Panc1 (cell line): ENCODE results near the gene CEP192. TPM values are rescaled to one million over a fixed set of nuclear protein-coding genes. Genes with fewer than 3 reads are reported as not detected.

ENCODE experiments used
- ATAC-seq: fragments of 200-7000 bp; cut with Tn5 transposase; 2 replicates; pipeline ENCODE4 v1.9.1; 2020; ENCODE audit warnings: mild to moderate bottlenecking, moderate library complexity
- BruUV-seq: library from RNA; stranded (reverse); fragments of 400-500 nt; replicated peaks from 2 replicates; lab custom pipeline; 2021; lab: Mats Ljungman, UMichigan
- CTCF ChIA-PET: fragments of 300-600 bp; sonication (Branson Sonifier 250); formaldehyde crosslinking; loops from one replicate; lab custom pipeline; 2022; ENCODE audit warnings: antibody characterized with exemption; lab: Charles Lee
- POLR2A ChIA-PET: fragments of 300-600 bp; sonication (Branson Sonifier 250); formaldehyde crosslinking; loops from one replicate; lab custom pipeline; 2022; ENCODE audit warnings: antibody characterized with exemption; lab: Charles Lee
- DNase-seq: peaks from one replicate; pipeline ENCODE4 v3.0.0-alpha.2; 2010; ENCODE audit warnings: low read depth, low spot score
- H3K27ac ChIP-seq: 2 replicates; pipeline ENCODE4 v1.5.1; 2011; ENCODE audit warnings: mild to moderate bottlenecking, low read length, inconsistent platforms
- H3K27me3 ChIP-seq: fragments of 200-500 bp; sonication (Bioruptor generic); 2 replicates; pipeline ENCODE4 v1.6.0; 2014; ENCODE audit warnings: low read length, inconsistent platforms; ENCODE audit not compliant: control insufficient read depth, insufficient read depth
- H3K36me3 ChIP-seq: fragments of 200-500 bp; sonication (Bioruptor generic); 2 replicates; pipeline ENCODE4 v1.5.1; 2014; ENCODE audit warnings: inconsistent platforms, mild to moderate bottlenecking, low read length, moderate library complexity; ENCODE audit not compliant: control insufficient read depth, insufficient read depth
- H3K4me1 ChIP-seq: 2 replicates; pipeline ENCODE4 v1.5.1; 2011; ENCODE audit warnings: inconsistent platforms, mild to moderate bottlenecking, low read length, moderate library complexity; ENCODE audit not compliant: control insufficient read depth, insufficient read depth
- H3K4me3 ChIP-seq, 2 experiments: 2 replicates each; pipeline ENCODE4 v1.5.1; 2011 to 2012; ENCODE audit warnings: low read depth in 2 of 2, low read length in 2 of 2, mild to moderate bottlenecking in 2 of 2, inconsistent platforms in 1 of 2, moderate library complexity in 1 of 2
- H3K9me3 ChIP-seq: fragments of 200-500 bp; sonication (Bioruptor generic); 2 replicates; pipeline ENCODE4 v1.5.1; 2014; ENCODE audit warnings: low read depth, mild to moderate bottlenecking, inconsistent platforms, low read length, moderate library complexity; ENCODE audit not compliant: control insufficient read depth, insufficient read depth
- POLR2AphosphoS5 ChIP-seq: IDR thresholded peaks from 2 replicates; pipeline ENCODE4 v1.6.1; 2012; ENCODE audit warnings: mild to moderate bottlenecking, low read depth, low read length, moderate library complexity
- SIN3A ChIP-seq: IDR thresholded peaks from 2 replicates; pipeline ENCODE4 v1.6.1; 2012; ENCODE audit warnings: low read depth, mild to moderate bottlenecking, low read length, moderate library complexity, borderline replicate concordance; ENCODE audit not compliant: insufficient read depth
- TCF7L2 ChIP-seq: IDR thresholded peaks from 2 replicates; pipeline ENCODE4 v1.6.1; 2011; ENCODE audit warnings: mild to moderate bottlenecking, low read depth, low read length, inconsistent platforms
- in situ Hi-C: cut with HindIII; loops from 2 replicates; pipeline ENCODE4 v1.10.0; 2016; ENCODE audit warnings: low sequenced_read_pairs, low pct_unique_long_range_greater_than_20kb
- intact Hi-C: fragments of 100-400 bp; cut with micrococcal nuclease; formaldehyde crosslinking; loops from one replicate; pipeline ENCODE4 v1.10.0; 2022; ENCODE audit not compliant: unreplicated experiment
- total RNA-seq: library from RNA; stranded (reverse); gene quantifications from one replicate; pipeline ENCODE4 v1.2.1, GENCODE V29; 2021; ENCODE audit not compliant: unreplicated experiment
- TF ChIP-seq, protein P1 (sequence below), 2 experiments: IDR thresholded peaks; 2 replicates each; pipeline ENCODE4 v1.6.1; 2011 to 2012; ENCODE audit warnings: low read depth in 2 of 2, control low read depth in 1 of 2, low read length in 1 of 2, mild to moderate bottlenecking in 1 of 2, moderate library complexity in 1 of 2; ENCODE audit not compliant: insufficient read depth in 1 of 2
- TF ChIP-seq, protein P2 (sequence below): fragments of 450-650 bp; IDR thresholded peaks from 2 replicates; pipeline ENCODE4 v1.5.1; 2017; ENCODE audit warnings: mild to moderate bottlenecking

CEP192 gene
- total RNA-seq, 1 experiment from 2014 or later = 27.2 TPM

- Histone ChIP-seq H3K9me3 (no peaks in the 10 kb centered on the region), H3K27ac (no peak overlapping the region), H3K4me1 (no peaks in the 10 kb centered on the region), H3K27me3 (no peaks in the 10 kb centered on the region), H3K4me3 (no peak overlapping the region), H3K36me3 (peaks cover 14% of the 10 kb centered on the region)
- DNase-seq = no peak
- TF ChIP-seq SIN3A (no peak), POLR2AphosphoS5 (no peak), TCF7L2 (no peak)
- TF ChIP-seq, protein P1, sequence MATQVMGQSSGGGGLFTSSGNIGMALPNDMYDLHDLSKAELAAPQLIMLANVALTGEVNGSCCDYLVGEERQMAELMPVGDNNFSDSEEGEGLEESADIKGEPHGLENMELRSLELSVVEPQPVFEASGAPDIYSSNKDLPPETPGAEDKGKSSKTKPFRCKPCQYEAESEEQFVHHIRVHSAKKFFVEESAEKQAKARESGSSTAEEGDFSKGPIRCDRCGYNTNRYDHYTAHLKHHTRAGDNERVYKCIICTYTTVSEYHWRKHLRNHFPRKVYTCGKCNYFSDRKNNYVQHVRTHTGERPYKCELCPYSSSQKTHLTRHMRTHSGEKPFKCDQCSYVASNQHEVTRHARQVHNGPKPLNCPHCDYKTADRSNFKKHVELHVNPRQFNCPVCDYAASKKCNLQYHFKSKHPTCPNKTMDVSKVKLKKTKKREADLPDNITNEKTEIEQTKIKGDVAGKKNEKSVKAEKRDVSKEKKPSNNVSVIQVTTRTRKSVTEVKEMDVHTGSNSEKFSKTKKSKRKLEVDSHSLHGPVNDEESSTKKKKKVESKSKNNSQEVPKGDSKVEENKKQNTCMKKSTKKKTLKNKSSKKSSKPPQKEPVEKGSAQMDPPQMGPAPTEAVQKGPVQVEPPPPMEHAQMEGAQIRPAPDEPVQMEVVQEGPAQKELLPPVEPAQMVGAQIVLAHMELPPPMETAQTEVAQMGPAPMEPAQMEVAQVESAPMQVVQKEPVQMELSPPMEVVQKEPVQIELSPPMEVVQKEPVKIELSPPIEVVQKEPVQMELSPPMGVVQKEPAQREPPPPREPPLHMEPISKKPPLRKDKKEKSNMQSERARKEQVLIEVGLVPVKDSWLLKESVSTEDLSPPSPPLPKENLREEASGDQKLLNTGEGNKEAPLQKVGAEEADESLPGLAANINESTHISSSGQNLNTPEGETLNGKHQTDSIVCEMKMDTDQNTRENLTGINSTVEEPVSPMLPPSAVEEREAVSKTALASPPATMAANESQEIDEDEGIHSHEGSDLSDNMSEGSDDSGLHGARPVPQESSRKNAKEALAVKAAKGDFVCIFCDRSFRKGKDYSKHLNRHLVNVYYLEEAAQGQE (IDR thresholded peaks at IDR 0.05; ENCODE audit: insufficient read depth in 1 of 2, low read depth in 2 of 2, low read length in 1 of 2) = no peak
- TF ChIP-seq, protein P2, sequence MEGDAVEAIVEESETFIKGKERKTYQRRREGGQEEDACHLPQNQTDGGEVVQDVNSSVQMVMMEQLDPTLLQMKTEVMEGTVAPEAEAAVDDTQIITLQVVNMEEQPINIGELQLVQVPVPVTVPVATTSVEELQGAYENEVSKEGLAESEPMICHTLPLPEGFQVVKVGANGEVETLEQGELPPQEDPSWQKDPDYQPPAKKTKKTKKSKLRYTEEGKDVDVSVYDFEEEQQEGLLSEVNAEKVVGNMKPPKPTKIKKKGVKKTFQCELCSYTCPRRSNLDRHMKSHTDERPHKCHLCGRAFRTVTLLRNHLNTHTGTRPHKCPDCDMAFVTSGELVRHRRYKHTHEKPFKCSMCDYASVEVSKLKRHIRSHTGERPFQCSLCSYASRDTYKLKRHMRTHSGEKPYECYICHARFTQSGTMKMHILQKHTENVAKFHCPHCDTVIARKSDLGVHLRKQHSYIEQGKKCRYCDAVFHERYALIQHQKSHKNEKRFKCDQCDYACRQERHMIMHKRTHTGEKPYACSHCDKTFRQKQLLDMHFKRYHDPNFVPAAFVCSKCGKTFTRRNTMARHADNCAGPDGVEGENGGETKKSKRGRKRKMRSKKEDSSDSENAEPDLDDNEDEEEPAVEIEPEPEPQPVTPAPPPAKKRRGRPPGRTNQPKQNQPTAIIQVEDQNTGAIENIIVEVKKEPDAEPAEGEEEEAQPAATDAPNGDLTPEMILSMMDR = no peak
- in situ Hi-C loops = no loop called here
- CTCF ChIA-PET = no interaction called here
- ATAC-seq = no peak
- intact Hi-C loops = no loop called here
- POLR2A ChIA-PET = no interaction called here
- no TSS peak for BruUV-seq
Observed at GRCh38 chr18:13061630-13062189, 70.5 kb downstream of the CEP192 start.

GRCh38 chr18:13067124-13067523 lies 76.0 kb downstream of the CEP192 start:
- ChIA-PET POLR2A (no interaction called here), CTCF (no interaction called here)
- DNase-seq (no peak), ATAC-seq (no peak)
- Histone ChIP-seq H3K36me3 (peaks cover 26% of the 10 kb centered on the region), H3K9me3 (no peaks in the 10 kb centered on the region), H3K4me3 (no peak overlapping the region), H3K27ac (no peak overlapping the region), H3K27me3 (no peaks in the 10 kb centered on the region), H3K4me1 (no peaks in the 10 kb centered on the region)
- TF ChIP-seq POLR2AphosphoS5 (no peak), SIN3A (no peak), TCF7L2 (no peak)
- TF ChIP-seq, protein P1 (IDR thresholded peaks at IDR 0.05; ENCODE audit: insufficient read depth in 1 of 2, low read depth in 2 of 2, low read length in 1 of 2) = no peak
- TF ChIP-seq, protein P2 = no peak
- in situ Hi-C loops (no loop called here), intact Hi-C loops (no loop called here)
- BruUV-seq = no TSS peak
